HG03520 (cell line): Measurements from ENCODE around the gene DHX30.
"Not testable (repeated sequence)": the region's sequence is repeated elsewhere in the genome, so short reads cannot be mapped to it uniquely, and the experiment has no call there.

Source experiments
- ATAC-seq: cut with Tn5 transposase; IDR thresholded peaks from one replicate; pipeline ENCODE4 v1.9.1; 2021; ENCODE audit warnings: mild to moderate bottlenecking, moderate library complexity; ENCODE audit not compliant: unreplicated experiment

Gene DHX30

GRCh38 chr3:47802734-47803479 lies at the start of gene DHX30:
TSS of gene DHX30 (plus strand) at chr3:47803138. CDS start at chr3:47810684, 7,546 bp downstream.
- peak; percentile 84 for ATAC-seq

GRCh38 chr3:47758261-47759025 lies 44.5 kb upstream of the DHX30 start:
- ATAC-seq: no peak

- ATAC-seq: not testable (repeated sequence)
Observed at GRCh38 chr3:47760207-47760606, 42.7 kb upstream of the DHX30 start.

- no peak for ATAC-seq
Observed at GRCh38 chr3:47761046-47761445, 41.9 kb upstream of the DHX30 start.

- ATAC-seq: no peak
Observed at GRCh38 chr3:47762233-47762632, 40.7 kb upstream of the DHX30 start.

- ATAC-seq: no peak
Observed at GRCh38 chr3:47766186-47766585, 36.8 kb upstream of the DHX30 start.

- no peak for ATAC-seq
Observed at GRCh38 chr3:47772047-47772446, 30.9 kb upstream of the DHX30 start.

GRCh38 chr3:47772788-47773187 lies 30.1 kb upstream of the DHX30 start:
- ATAC-seq: no peak

- no peak for ATAC-seq
Observed at GRCh38 chr3:47778746-47779145, 24.2 kb upstream of the DHX30 start.

- peak; percentile 24 for ATAC-seq
Observed at GRCh38 chr3:47780741-47781684, 21.9 kb upstream of the DHX30 start.

- ATAC-seq: peak; percentile 77
Observed at GRCh38 chr3:47781685-47782445, 21.1 kb upstream of the DHX30 start, which contains the start of gene SMARCC1. TSS of gene SMARCC1 (minus strand) at chr3:47781893. CDS start at chr3:47781797, 96 bp downstream.

- no peak for ATAC-seq
Observed at GRCh38 chr3:47782446-47783308, 20.3 kb upstream of the DHX30 start.

- ATAC-seq: no peak
Observed at GRCh38 chr3:47783673-47784072, 19.3 kb upstream of the DHX30 start.

GRCh38 chr3:47791193-47791855 lies 11.6 kb upstream of the DHX30 start:
- ATAC-seq: no peak

GRCh38 chr3:47792699-47793098 lies 10.2 kb upstream of the DHX30 start:
- ATAC-seq: no peak

- no peak for ATAC-seq
Observed at GRCh38 chr3:47794544-47794943, 8.4 kb upstream of the DHX30 start.

GRCh38 chr3:47799733-47800132 lies 3.2 kb upstream of the DHX30 start:
- no peak for ATAC-seq

GRCh38 chr3:47803480-47804025 lies 615 bp downstream of the DHX30 start:
- ATAC-seq: no peak
